Neuronal stem cell (in vitro differentiated cells): ENCODE results near the gene LDLRAD1.

Experiments used
- DNase-seq: peaks from one replicate; pipeline ENCODE4 v3.0.0-alpha.2; 2013; ENCODE audit warnings: low spot score
- H2AFZ ChIP-seq: one replicate; pipeline ENCODE4 v1.6.1; 2013; ENCODE audit warnings: mild to moderate bottlenecking, low read length, inconsistent platforms
- H2AK5ac ChIP-seq: 2 replicates; pipeline ENCODE4 v1.6.1; 2013; ENCODE audit warnings: low read depth, mild to moderate bottlenecking, inconsistent platforms, low read length, moderate library complexity, mixed read lengths
- H2BK120ac ChIP-seq: 2 replicates; pipeline ENCODE4 v1.6.1; 2013; ENCODE audit warnings: low read depth, mild to moderate bottlenecking, inconsistent platforms, low read length, moderate library complexity, mixed read lengths
- H2BK12ac ChIP-seq: one replicate; pipeline ENCODE4 v1.6.1; 2013; ENCODE audit warnings: low read length, inconsistent platforms
- H2BK15ac ChIP-seq: 2 replicates; pipeline ENCODE4 v1.6.1; 2013; ENCODE audit warnings: mild to moderate bottlenecking, low read length, inconsistent platforms, mixed read lengths
- H2BK5ac ChIP-seq: one replicate; pipeline ENCODE4 v1.6.1; 2013; ENCODE audit warnings: inconsistent platforms, mild to moderate bottlenecking, low read length, moderate library complexity
- H3K14ac ChIP-seq: one replicate; pipeline ENCODE4 v1.6.1; 2013; ENCODE audit warnings: low read length, inconsistent platforms
- H3K18ac ChIP-seq: 2 replicates; pipeline ENCODE4 v1.6.1; 2013; ENCODE audit warnings: low read length, inconsistent platforms
- H3K23ac ChIP-seq: 2 replicates; pipeline ENCODE4 v1.6.1; 2013; ENCODE audit warnings: low read depth, mild to moderate bottlenecking, mixed read lengths, low read length, inconsistent platforms; ENCODE audit not compliant: poor library complexity
- H3K27ac ChIP-seq: replicated peaks from 3 replicates; pipeline ENCODE4 v1.5.1; 2013; ENCODE audit warnings: low read length, inconsistent platforms
- H3K27me3 ChIP-seq, 3 experiments: 2 replicates each; pipeline ENCODE4 v1.6.1; 2013; ENCODE audit warnings: low read length in 3 of 3, mild to moderate bottlenecking in 2 of 3, inconsistent platforms in 1 of 3, low read depth in 1 of 3, mixed read lengths in 1 of 3, moderate library complexity in 1 of 3; ENCODE audit not compliant: control insufficient read depth in 3 of 3, insufficient read depth in 3 of 3
- H3K36me3 ChIP-seq, 2 donors: replicated peaks in 1 of 2; 2 replicates each; pipeline ENCODE4 v1.6.1; 2013; ENCODE audit warnings: low read length in 2 of 2; ENCODE audit not compliant: control insufficient read depth in 2 of 2, insufficient read depth in 2 of 2
- H3K4ac ChIP-seq: 2 replicates; pipeline ENCODE4 v1.6.1; 2013; ENCODE audit warnings: inconsistent platforms, mild to moderate bottlenecking, low read length, moderate library complexity
- H3K4me1 ChIP-seq, 2 donors: 1 replicate in 1 of 2; 2 replicates in 1 of 2; pipeline ENCODE4 v1.6.1; 2013; ENCODE audit warnings: low read length in 2 of 2, low read depth in 1 of 2; ENCODE audit not compliant: control insufficient read depth in 2 of 2, insufficient read depth in 1 of 2
- H3K4me2 ChIP-seq: one replicate; pipeline ENCODE4 v1.6.1; 2013; ENCODE audit warnings: mild to moderate bottlenecking, low read length, inconsistent platforms; ENCODE audit not compliant: insufficient read depth, poor library complexity, severe bottlenecking
- H3K4me3 ChIP-seq, 2 donors: 2 replicates each; pipeline ENCODE4 v1.5.1; 2013; ENCODE audit warnings: low read length in 2 of 2, mild to moderate bottlenecking in 2 of 2, inconsistent platforms in 1 of 2, moderate library complexity in 1 of 2
- H3K79me1 ChIP-seq: one replicate; pipeline ENCODE4 v1.6.1; 2013; ENCODE audit warnings: low read depth, mild to moderate bottlenecking, inconsistent platforms, low read length, moderate library complexity
- H3K9ac ChIP-seq: one replicate; pipeline ENCODE4 v1.6.1; 2013; ENCODE audit warnings: mild to moderate bottlenecking, low read depth, low read length, inconsistent platforms; ENCODE audit not compliant: poor library complexity
- H3K9me3 ChIP-seq, 2 donors: replicated peaks in 1 of 2; 2 replicates each; pipeline versions ENCODE3 to v1.6.1; 2013; ENCODE audit warnings: low read length in 2 of 2, mild to moderate bottlenecking in 2 of 2, inconsistent platforms in 1 of 2, low read depth in 1 of 2, mixed read lengths in 1 of 2, moderate library complexity in 1 of 2; ENCODE audit not compliant: control insufficient read depth in 2 of 2, insufficient read depth in 1 of 2
- H4K8ac ChIP-seq: one replicate; pipeline ENCODE4 v1.6.1; 2013; ENCODE audit warnings: low read depth, mild to moderate bottlenecking, inconsistent platforms, low read length, moderate library complexity
- H4K91ac ChIP-seq: one replicate; pipeline ENCODE4 v1.6.1; 2013; ENCODE audit warnings: low read length, low read depth, mild to moderate bottlenecking, inconsistent platforms; ENCODE audit not compliant: poor library complexity
- WGBS, 2 donors: extraction: QIAGEN DNeasy Blood & Tissue Kit; methylation state at CpG; one replicate each; pipeline ENCODE4 v1.1.7; 2013; ENCODE audit warnings: missing lambda C conversion rate in 2 of 2, mixed read lengths in 1 of 2; ENCODE audit not compliant: insufficient read length in 2 of 2, insufficient replicate concordance in 1 of 2; ENCODE audit errors: extremely low coverage in 2 of 2; 5-methylcytosine and 5-hydroxymethylcytosine counted together

The LDLRAD1 gene

DNA sequence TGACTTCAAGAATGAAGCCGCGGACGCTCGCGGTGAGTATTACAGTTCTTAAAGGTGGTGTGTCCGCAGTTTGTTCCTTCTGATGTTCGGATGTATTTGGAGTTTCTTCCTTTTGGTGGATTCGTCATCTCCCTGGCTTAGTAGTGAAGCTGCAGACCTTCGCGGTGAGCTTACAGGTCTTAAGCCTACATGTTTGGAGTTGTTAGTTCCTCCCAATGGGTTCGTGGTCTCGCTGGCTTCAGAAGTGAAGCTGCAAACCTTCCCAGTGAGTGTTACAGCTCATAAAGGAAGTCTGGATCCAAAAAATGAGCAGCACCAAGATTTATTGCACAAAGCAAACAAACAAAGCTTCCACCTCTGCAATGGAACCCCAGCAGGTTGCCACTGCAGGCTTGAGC lies 14.7 kb downstream of the LDLRAD1 start:
- no peak overlapping the region for H3K4ac ChIP-seq
- no CpG with 5 or more reads among the region's 12 CpGs for WGBS, 2 donors
- H3K4me1 ChIP-seq, result no peaks in the 10 kb centered on the region

DNA sequence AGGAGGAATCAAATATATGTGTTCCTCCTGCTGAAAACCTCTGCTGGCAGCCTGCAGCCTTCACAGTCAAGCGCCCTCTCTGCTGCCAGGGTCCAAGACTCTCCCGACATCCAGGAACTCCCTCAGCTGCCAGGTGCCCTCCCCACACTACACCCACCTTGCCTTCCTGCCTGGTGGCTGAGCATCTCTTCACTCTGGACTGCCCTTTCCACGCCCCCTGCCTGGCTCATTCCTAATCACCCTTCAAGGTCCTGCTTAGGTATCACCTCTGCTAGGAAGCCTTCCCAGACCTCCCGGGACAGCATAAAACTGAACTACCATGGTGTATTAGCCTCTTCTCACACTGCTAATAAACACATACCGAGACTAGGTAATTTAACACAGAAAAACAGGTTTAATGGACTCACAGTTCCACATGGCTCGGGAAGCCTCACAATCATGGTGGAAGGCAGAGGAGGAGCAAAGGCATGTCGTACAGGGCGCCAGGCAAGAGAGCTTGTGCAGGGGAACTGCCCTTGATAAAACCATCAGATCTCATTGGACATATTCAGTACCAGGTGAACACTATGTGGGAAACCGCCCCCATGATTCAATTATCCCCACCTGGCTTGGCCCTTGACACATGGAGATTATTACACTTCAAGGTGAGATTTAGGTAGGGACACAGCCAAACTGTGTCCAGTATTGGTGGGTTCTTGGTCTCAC lies 15.3 kb downstream of the LDLRAD1 start:
- Histone ChIP-seq H3K9ac (no peak overlapping the region), H4K91ac (no peak overlapping the region), H3K4me3 (peak overlapping the region in 1 of 2 donors; percentile 43), H3K4me1 (no peaks in the 10 kb centered on the region), H4K8ac (no peak overlapping the region), H3K9me3 (peaks cover 0 to 6% of the 10 kb centered on the region in 2 donors), H2AK5ac (no peak overlapping the region), H3K23ac (no peak overlapping the region), H3K36me3 (no peaks in the 10 kb centered on the region), H2BK5ac (no peak overlapping the region), H3K27ac (no peak overlapping the region), H2BK12ac (no peak overlapping the region), H3K14ac (no peak overlapping the region), H3K4ac (no peak overlapping the region), H2BK120ac (no peak overlapping the region), H3K4me2 (no peak overlapping the region), H3K18ac (no peak overlapping the region), H2BK15ac (no peak overlapping the region), H2AFZ (no peak overlapping the region), H3K79me1 (no peaks in the 10 kb centered on the region), H3K27me3 (peaks cover 0 to 3% (median 0%) of the 10 kb centered on the region in 3 experiments)
- no CpG with 5 or more reads among the region's 9 CpGs for WGBS, 2 donors
- no peak for DNase-seq

More for the DNA sequence above, 14.7 kb downstream of the LDLRAD1 start:
- Histone ChIP-seq H2BK5ac (no peak overlapping the region), H2BK15ac (no peak overlapping the region), H3K9ac (no peak overlapping the region), H3K36me3 (no peaks in the 10 kb centered on the region), H4K8ac (no peak overlapping the region), H3K9me3 (peaks cover 0 to 6% of the 10 kb centered on the region in 2 donors), H3K18ac (no peak overlapping the region), H3K27ac (no peak overlapping the region), H2AFZ (no peak overlapping the region), H3K4me2 (no peak overlapping the region), H3K4me3 (no peak overlapping the region), H3K79me1 (no peaks in the 10 kb centered on the region), H3K14ac (no peak overlapping the region), H3K23ac (no peak overlapping the region), H2BK120ac (no peak overlapping the region), H2AK5ac (no peak overlapping the region), H3K27me3 (peaks cover 0 to 5% (median 0%) of the 10 kb centered on the region in 3 experiments), H2BK12ac (no peak overlapping the region), H4K91ac (no peak overlapping the region)
- DNase-seq, result no peak

DNA sequence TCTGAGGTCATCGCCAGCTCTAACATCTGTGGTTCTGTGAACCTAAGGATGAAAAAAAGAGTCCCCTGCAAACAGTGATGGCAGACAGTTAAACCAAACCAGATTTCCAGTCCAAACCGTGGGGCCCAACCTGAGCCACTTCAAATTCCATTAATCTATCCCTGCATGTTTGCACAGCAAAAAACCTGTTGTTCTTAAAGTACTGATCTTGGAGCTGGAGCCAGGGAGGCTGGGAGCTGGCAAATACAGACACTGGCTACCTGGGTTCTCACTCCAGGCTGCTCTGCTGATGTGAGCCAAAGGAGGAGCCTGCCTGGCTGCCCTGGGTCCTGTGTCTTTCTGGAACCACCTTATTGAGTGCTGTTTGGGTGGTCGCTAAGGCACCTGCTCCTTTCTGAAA lies 16.4 kb downstream of the LDLRAD1 start:
- Histone ChIP-seq H3K36me3 (no peaks in the 10 kb centered on the region), H4K91ac (no peak overlapping the region), H3K79me1 (no peaks in the 10 kb centered on the region), H2BK15ac (no peak overlapping the region), H3K4me2 (no peak overlapping the region), H4K8ac (no peak overlapping the region), H3K14ac (no peak overlapping the region), H3K4me3 (no peak overlapping the region), H2AK5ac (no peak overlapping the region), H2BK12ac (no peak overlapping the region), H3K4ac (no peak overlapping the region), H2BK5ac (no peak overlapping the region), H3K23ac (no peak overlapping the region), H3K9ac (no peak overlapping the region), H3K27me3 (peaks cover 0 to 3% (median 0%) of the 10 kb centered on the region in 3 experiments), H3K18ac (no peak overlapping the region), H3K27ac (no peak overlapping the region), H2AFZ (peak overlapping the region; percentile 8), H3K9me3 (peaks cover 0 to 6% of the 10 kb centered on the region in 2 donors), H2BK120ac (no peak overlapping the region), H3K4me1 (no peaks in the 10 kb centered on the region)
- DNase-seq, result no peak
- WGBS, 2 donors, result no CpG with 5 or more reads among the region's 3 CpGs

DNA sequence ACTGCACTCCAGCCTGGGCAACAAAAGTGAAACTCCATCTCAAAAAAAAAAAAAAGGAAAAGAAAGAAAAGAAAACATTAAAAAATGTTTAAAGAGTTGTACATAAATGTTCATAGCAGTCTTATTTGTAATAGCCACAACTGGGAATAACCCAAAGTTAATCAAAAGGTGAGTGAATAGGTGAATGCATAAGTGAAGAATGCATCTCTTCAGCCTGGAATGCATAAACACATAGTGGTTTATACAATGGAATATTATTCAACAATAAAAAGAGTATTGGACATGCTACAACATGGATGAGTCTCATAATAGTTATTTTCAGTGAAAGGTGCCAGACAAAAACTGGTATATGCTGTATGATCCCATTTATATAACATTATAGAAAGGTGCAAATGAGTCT lies 18.1 kb downstream of the LDLRAD1 start:
- Histone ChIP-seq H3K27me3 (no peaks in the 10 kb centered on the region), H4K8ac (no peak overlapping the region), H2AFZ (no peak overlapping the region), H3K4ac (no peak overlapping the region), H3K9ac (no peak overlapping the region), H2BK120ac (no peak overlapping the region), H3K4me1 (no peaks in the 10 kb centered on the region), H3K4me2 (no peak overlapping the region), H3K14ac (no peak overlapping the region), H2BK15ac (no peak overlapping the region), H3K9me3 (peaks cover 0 to 6% of the 10 kb centered on the region in 2 donors), H4K91ac (no peak overlapping the region), H3K36me3 (no peaks in the 10 kb centered on the region), H3K23ac (no peak overlapping the region), H2AK5ac (no peak overlapping the region), H3K79me1 (no peaks in the 10 kb centered on the region), H3K18ac (no peak overlapping the region), H3K4me3 (no peak overlapping the region), H2BK5ac (no peak overlapping the region), H3K27ac (no peak overlapping the region), H2BK12ac (no peak overlapping the region)
- DNase-seq, result no peak
